ENCODE measurements around the gene DIAPH3. TPM values are rescaled to one million over a fixed set of nuclear protein-coding genes. Genes with fewer than 3 reads are reported as not detected.

The DIAPH3 gene
- total and polyA plus RNA-seq, 4 donors, result 4.0 to 7.5 (median 5.6) TPM

DNA sequence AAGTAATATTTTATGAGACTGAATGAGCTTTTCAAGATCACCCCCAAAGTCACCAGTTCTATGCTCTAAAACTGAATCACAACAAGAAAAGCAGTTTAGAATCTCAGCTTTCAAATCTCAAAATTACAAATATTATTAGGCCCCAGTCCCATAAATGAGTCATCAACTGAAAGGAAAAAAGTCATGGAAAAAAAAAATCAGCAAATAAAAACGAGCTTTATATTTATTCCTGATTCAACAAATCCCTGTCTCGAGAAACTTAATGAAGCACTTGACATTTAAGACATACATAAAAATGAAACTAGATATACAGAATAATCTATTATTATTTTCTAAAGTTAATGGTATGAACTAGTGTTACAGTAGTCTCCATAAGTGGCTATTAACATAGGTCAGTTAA, 203.0 kb downstream of the DIAPH3 start:
- H3K27ac ChIP-seq (ENCODE audit: low read depth, low read length), result no peak overlapping the region
- no peak overlapping the region for H3K4me3 ChIP-seq (ENCODE audit: low read depth, low read length)
- DNase-seq (ENCODE audit: low read depth in 4 of 6, low spot score in 6 of 6), result no peak
- WGBS (ENCODE audit: insufficient coverage), result no CpG with 5 or more reads among the region's 2 CpGs
- no peaks in the 10 kb centered on the region for H3K4me1 ChIP-seq (ENCODE audit: control insufficient read depth, insufficient read depth, low read length)
- H3K9me3 ChIP-seq (ENCODE audit: control insufficient read depth, insufficient read depth, low read length), result no peaks in the 10 kb centered on the region
- H3K27me3 ChIP-seq (ENCODE audit: control insufficient read depth, insufficient read depth, low read length), result no peaks in the 10 kb centered on the region
- H3K36me3 ChIP-seq (ENCODE audit: control insufficient read depth, insufficient read depth, low read length), result no peaks in the 10 kb centered on the region

DNA sequence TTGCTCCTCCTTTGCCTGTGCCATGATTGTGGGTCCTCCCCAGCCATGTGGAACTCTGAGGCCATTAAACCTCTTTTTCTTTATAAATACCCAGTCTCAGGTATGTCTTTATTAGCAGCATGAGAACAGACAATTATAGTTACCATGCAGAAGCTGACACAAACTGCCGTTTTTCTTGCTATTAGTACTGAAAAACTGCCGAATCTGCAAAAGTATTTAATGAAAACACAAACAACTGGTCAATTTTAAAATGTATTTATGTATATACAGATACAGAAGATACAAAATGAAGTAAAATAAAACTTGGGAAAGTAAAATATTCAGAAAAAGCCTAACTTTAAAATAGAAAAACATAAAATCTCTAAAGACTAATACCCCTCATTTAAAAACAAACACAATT, 206.3 kb downstream of the DIAPH3 start:
- Histone ChIP-seq H3K27me3 (ENCODE audit: control insufficient read depth, insufficient read depth, low read length) (no peaks in the 10 kb centered on the region), H3K9me3 (ENCODE audit: control insufficient read depth, insufficient read depth, low read length) (no peaks in the 10 kb centered on the region), H3K36me3 (ENCODE audit: control insufficient read depth, insufficient read depth, low read length) (no peaks in the 10 kb centered on the region), H3K4me1 (ENCODE audit: control insufficient read depth, insufficient read depth, low read length) (no peaks in the 10 kb centered on the region), H3K27ac (ENCODE audit: low read depth, low read length) (no peak overlapping the region), H3K4me3 (ENCODE audit: low read depth, low read length) (no peak overlapping the region)
- whole genome bisulfite sequencing (ENCODE audit: insufficient coverage), result no CpG with 5 or more reads among the region's 2 CpGs
- no peak for DNase-seq (ENCODE audit: low read depth in 4 of 6, low spot score in 6 of 6)

DNA sequence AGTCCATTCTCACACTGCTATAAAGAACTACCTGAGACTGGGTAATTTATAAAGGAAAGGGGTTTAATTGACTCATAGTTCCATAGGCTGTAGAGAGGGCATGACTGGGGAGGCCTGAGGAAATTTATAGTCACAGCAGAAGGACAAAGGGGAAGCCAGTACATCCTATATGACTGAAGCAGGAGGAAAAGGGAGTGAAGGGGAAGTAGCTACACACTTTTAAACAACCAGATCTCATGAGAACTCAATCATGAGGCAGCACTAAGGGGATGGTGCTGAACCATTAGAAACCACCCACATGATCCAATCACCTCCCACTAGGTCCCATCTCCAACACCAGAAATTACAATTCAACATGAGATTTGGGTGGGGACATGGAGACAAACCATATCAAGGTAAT, 209.1 kb downstream of the DIAPH3 start:
- H3K9me3 ChIP-seq (ENCODE audit: control insufficient read depth, insufficient read depth, low read length), result no peaks in the 10 kb centered on the region
- no peaks in the 10 kb centered on the region for H3K4me1 ChIP-seq (ENCODE audit: control insufficient read depth, insufficient read depth, low read length)
- no peak overlapping the region for H3K27ac ChIP-seq (ENCODE audit: low read depth, low read length)
- no peaks in the 10 kb centered on the region for H3K36me3 ChIP-seq (ENCODE audit: control insufficient read depth, insufficient read depth, low read length)
- H3K27me3 ChIP-seq (ENCODE audit: control insufficient read depth, insufficient read depth, low read length), result no peaks in the 10 kb centered on the region
- no peak for DNase-seq (ENCODE audit: low read depth in 4 of 6, low spot score in 6 of 6)
- no peak overlapping the region for H3K4me3 ChIP-seq (ENCODE audit: low read depth, low read length)

DNA sequence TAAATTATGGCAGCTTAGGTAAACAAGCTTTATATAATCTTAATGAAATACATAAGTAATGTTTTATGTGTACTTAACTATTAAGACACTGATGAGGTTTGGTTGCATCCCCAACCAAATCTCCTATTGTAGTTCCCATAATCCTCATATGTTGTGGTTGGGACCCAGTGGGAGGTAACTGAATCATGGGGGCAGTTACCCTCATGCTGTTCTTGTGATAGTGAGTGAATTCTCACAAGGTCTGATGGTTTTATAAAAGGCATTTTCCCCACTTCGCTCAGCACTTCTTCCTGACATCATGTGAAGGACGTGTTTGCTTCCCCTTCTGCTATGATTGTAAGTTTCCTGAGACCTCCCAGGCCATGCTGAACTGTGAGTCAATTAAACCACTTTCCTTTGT, 212.7 kb downstream of the DIAPH3 start:
- Histone ChIP-seq H3K4me3 (ENCODE audit: low read depth, low read length) (no peak overlapping the region), H3K36me3 (ENCODE audit: control insufficient read depth, insufficient read depth, low read length) (no peaks in the 10 kb centered on the region), H3K27ac (ENCODE audit: low read depth, low read length) (no peak overlapping the region), H3K27me3 (ENCODE audit: control insufficient read depth, insufficient read depth, low read length) (no peaks in the 10 kb centered on the region), H3K9me3 (ENCODE audit: control insufficient read depth, insufficient read depth, low read length) (no peaks in the 10 kb centered on the region), H3K4me1 (ENCODE audit: control insufficient read depth, insufficient read depth, low read length) (no peaks in the 10 kb centered on the region)
- WGBS (ENCODE audit: insufficient coverage), result no CpG with 5 or more reads among the region's 2 CpGs
- DNase-seq (ENCODE audit: low read depth in 4 of 6, low spot score in 6 of 6), result no peak

DNA sequence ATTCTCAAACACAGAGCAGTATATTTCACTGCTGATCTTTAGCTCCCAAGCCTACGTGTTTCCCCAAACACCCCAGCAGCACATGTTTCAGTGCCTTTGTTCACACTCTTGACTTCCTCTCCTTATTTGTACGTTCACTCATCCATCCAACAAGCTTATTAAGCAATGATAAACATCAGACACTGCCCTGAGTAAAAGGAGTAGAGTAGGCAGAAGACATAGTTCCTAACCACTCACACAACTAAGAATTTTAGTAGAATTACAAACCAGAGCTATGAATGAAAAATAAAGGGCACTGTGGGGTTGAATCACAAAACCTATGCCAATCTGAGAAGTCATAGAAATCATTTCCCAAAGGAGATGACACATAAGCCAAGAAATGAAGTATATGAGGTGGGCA, 213.5 kb downstream of the DIAPH3 start:
- H3K27ac ChIP-seq (ENCODE audit: low read depth, low read length), result no peak overlapping the region
- H3K27me3 ChIP-seq (ENCODE audit: control insufficient read depth, insufficient read depth, low read length), result no peaks in the 10 kb centered on the region
- H3K4me1 ChIP-seq (ENCODE audit: control insufficient read depth, insufficient read depth, low read length), result no peaks in the 10 kb centered on the region
- no CpG with 5 or more reads among the region's 2 CpGs for WGBS (ENCODE audit: insufficient coverage)
- no peaks in the 10 kb centered on the region for H3K9me3 ChIP-seq (ENCODE audit: control insufficient read depth, insufficient read depth, low read length)
- H3K4me3 ChIP-seq (ENCODE audit: low read depth, low read length), result no peak overlapping the region
- no peaks in the 10 kb centered on the region for H3K36me3 ChIP-seq (ENCODE audit: control insufficient read depth, insufficient read depth, low read length)
- DNase-seq (ENCODE audit: low read depth in 4 of 6, low spot score in 6 of 6), result no peak

DNA sequence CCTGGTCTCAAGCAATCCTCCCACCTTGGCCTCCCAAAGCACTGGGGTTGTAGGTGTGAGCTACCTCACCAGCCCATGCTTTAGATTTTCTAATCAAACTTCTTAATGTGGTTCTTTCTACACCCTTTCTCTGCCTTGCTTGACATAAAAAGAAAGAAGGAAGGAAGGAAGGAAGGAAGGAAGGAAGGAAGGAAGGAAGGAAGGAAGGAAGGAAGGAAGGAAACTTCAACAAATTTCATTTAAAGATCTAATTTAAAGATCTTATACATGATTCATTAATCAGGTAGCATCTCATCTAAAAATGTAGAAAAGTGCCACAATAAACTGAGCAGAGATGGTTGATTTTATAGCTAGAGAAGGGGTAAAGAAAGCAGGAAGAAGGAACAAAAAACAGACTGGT, 215.0 kb downstream of the DIAPH3 start:
- no peaks in the 10 kb centered on the region for H3K9me3 ChIP-seq (ENCODE audit: control insufficient read depth, insufficient read depth, low read length)
- no peak overlapping the region for H3K27ac ChIP-seq (ENCODE audit: low read depth, low read length)
- no peak for DNase-seq (ENCODE audit: low read depth in 4 of 6, low spot score in 6 of 6)
- no peaks in the 10 kb centered on the region for H3K4me1 ChIP-seq (ENCODE audit: control insufficient read depth, insufficient read depth, low read length)
- H3K27me3 ChIP-seq (ENCODE audit: control insufficient read depth, insufficient read depth, low read length), result no peaks in the 10 kb centered on the region
- H3K4me3 ChIP-seq (ENCODE audit: low read depth, low read length), result no peak overlapping the region
- no peaks in the 10 kb centered on the region for H3K36me3 ChIP-seq (ENCODE audit: control insufficient read depth, insufficient read depth, low read length)

DNA sequence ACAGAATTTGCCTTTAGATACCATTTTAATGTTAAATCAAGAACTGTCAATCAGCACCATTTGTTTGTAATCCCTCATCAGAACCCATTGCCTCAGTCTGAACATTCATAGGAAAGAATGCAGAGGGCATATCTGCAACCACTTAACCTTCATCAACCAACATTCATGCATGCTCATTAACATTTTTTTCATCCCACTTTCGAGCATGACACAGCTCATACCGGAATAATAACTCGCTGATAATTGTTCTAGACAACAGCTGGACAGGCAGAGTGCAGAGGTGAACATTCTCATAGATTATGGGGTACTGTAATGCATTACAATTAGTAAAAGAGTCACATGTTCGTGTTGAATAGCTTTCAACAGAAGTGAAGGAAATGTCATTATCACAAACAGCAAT, 216.8 kb downstream of the DIAPH3 start:
- H3K27ac ChIP-seq (ENCODE audit: low read depth, low read length), result no peak overlapping the region
- no peaks in the 10 kb centered on the region for H3K9me3 ChIP-seq (ENCODE audit: control insufficient read depth, insufficient read depth, low read length)
- 60% methylated on average over 1 of the region's 4 CpGs for WGBS (ENCODE audit: insufficient coverage)
- H3K36me3 ChIP-seq (ENCODE audit: control insufficient read depth, insufficient read depth, low read length), result no peaks in the 10 kb centered on the region
- H3K27me3 ChIP-seq (ENCODE audit: control insufficient read depth, insufficient read depth, low read length), result no peaks in the 10 kb centered on the region
- no peak overlapping the region for H3K4me3 ChIP-seq (ENCODE audit: low read depth, low read length)
- DNase-seq (ENCODE audit: low read depth in 4 of 6, low spot score in 6 of 6), result peak in 2 of 6 donors; percentile 6 to 13
- no peaks in the 10 kb centered on the region for H3K4me1 ChIP-seq (ENCODE audit: control insufficient read depth, insufficient read depth, low read length)

DNA sequence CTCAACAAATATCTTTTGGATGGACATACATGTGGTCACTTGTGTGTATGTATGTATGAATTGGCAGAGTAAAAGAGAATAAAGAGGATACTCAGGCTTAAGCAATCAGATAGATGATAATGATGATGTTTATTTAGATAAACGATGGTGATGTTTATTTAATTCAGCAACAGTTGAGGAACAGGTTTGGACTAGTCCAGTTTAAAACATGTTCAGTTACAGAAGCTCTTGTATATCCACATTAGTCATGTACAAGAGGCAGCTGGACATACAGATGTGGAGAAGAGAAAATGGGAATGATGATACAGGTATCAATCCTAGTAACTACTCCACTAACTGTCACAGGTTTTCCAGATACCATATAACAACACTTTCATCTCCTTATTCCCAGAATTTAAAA, 232.1 kb downstream of the DIAPH3 start:
- H3K4me3 ChIP-seq (ENCODE audit: low read depth, low read length), result no peak overlapping the region
- no peaks in the 10 kb centered on the region for H3K4me1 ChIP-seq (ENCODE audit: control insufficient read depth, insufficient read depth, low read length)
- no peak overlapping the region for H3K27ac ChIP-seq (ENCODE audit: low read depth, low read length)
- H3K9me3 ChIP-seq (ENCODE audit: control insufficient read depth, insufficient read depth, low read length), result peaks cover 2% of the 10 kb centered on the region
- no peaks in the 10 kb centered on the region for H3K36me3 ChIP-seq (ENCODE audit: control insufficient read depth, insufficient read depth, low read length)
- WGBS (ENCODE audit: insufficient coverage), result no CpG with 5 or more reads among the region's 1 CpG
- no peaks in the 10 kb centered on the region for H3K27me3 ChIP-seq (ENCODE audit: control insufficient read depth, insufficient read depth, low read length)
- no peak for DNase-seq (ENCODE audit: low read depth in 4 of 6, low spot score in 6 of 6)

DNA sequence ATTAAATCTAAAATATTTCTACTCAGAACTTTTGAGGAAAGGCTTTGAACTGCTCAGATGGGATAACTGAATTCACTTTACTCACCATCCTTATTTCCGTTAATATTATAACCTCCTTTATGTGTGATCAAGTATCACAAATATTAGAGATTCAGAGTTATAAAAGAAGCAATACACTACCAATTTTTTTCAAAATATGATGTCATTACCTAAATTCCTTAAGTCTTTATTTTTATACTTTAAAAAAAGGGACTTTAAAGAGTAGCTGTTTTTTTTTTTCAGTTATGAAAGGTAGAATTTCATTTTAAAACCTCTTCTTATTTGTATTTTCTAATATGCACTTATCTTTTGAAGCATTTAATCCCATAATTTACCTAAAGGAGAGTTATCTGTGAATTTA, 239.5 kb downstream of the DIAPH3 start:
- DNase-seq (ENCODE audit: low read depth in 4 of 6, low spot score in 6 of 6), result no peak
- no peak overlapping the region for H3K27ac ChIP-seq (ENCODE audit: low read depth, low read length)
- WGBS (ENCODE audit: insufficient coverage), result no CpG with 5 or more reads among the region's 1 CpG
- no peaks in the 10 kb centered on the region for H3K4me1 ChIP-seq (ENCODE audit: control insufficient read depth, insufficient read depth, low read length)
- H3K4me3 ChIP-seq (ENCODE audit: low read depth, low read length), result no peak overlapping the region
- H3K36me3 ChIP-seq (ENCODE audit: control insufficient read depth, insufficient read depth, low read length), result no peaks in the 10 kb centered on the region
- H3K9me3 ChIP-seq (ENCODE audit: control insufficient read depth, insufficient read depth, low read length), result peaks cover 2% of the 10 kb centered on the region
- H3K27me3 ChIP-seq (ENCODE audit: control insufficient read depth, insufficient read depth, low read length), result no peaks in the 10 kb centered on the region

DNA sequence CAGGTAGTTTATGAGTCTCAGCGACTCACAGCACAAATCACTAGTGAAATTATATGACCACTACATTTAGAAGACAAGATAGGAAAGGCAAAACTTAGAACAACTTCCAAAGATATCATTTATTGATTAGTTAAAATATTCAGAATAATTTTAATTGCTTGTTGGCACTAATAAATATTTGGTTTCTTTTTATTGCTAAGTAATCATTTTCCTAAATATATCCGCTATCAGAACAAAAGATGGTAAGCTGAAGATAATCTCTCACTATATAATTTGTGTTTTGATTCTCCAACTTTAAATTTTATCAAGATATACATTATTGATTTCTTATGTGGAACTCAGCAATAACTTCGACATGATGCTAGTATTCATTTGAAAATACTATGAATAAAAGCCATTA, 248.5 kb downstream of the DIAPH3 start:
- H3K27ac ChIP-seq (ENCODE audit: low read depth, low read length), result no peak overlapping the region
- H3K4me3 ChIP-seq (ENCODE audit: low read depth, low read length), result no peak overlapping the region
- H3K9me3 ChIP-seq (ENCODE audit: control insufficient read depth, insufficient read depth, low read length), result no peaks in the 10 kb centered on the region
- WGBS (ENCODE audit: insufficient coverage), result no CpG with 5 or more reads among the region's 3 CpGs
- no peaks in the 10 kb centered on the region for H3K27me3 ChIP-seq (ENCODE audit: control insufficient read depth, insufficient read depth, low read length)
- no peaks in the 10 kb centered on the region for H3K36me3 ChIP-seq (ENCODE audit: control insufficient read depth, insufficient read depth, low read length)
- no peaks in the 10 kb centered on the region for H3K4me1 ChIP-seq (ENCODE audit: control insufficient read depth, insufficient read depth, low read length)
- no peak for DNase-seq (ENCODE audit: low read depth in 4 of 6, low spot score in 6 of 6)

DNA sequence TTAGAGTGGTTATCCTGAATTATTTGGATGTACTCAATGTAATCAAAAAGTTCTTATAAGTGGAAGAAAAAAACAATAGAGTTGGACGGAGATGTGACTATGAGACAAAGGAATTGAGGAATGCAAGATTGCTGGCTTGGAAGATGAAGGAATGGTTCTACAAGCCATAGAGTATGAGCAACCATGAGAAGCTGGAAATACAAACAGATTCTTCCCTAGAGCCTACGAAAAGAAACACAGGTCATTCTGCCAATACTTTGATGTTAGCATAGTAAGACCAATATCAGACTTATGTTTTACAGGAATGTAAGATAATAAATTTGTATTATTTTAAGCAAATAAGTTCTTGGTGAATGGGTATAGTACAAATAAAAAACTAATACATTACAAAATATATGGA, 249.2 kb downstream of the DIAPH3 start:
- Histone ChIP-seq H3K4me1 (ENCODE audit: control insufficient read depth, insufficient read depth, low read length) (no peaks in the 10 kb centered on the region), H3K4me3 (ENCODE audit: low read depth, low read length) (no peak overlapping the region), H3K36me3 (ENCODE audit: control insufficient read depth, insufficient read depth, low read length) (no peaks in the 10 kb centered on the region), H3K27ac (ENCODE audit: low read depth, low read length) (no peak overlapping the region), H3K27me3 (ENCODE audit: control insufficient read depth, insufficient read depth, low read length) (no peaks in the 10 kb centered on the region), H3K9me3 (ENCODE audit: control insufficient read depth, insufficient read depth, low read length) (no peaks in the 10 kb centered on the region)
- no peak for DNase-seq (ENCODE audit: low read depth in 4 of 6, low spot score in 6 of 6)
- WGBS (ENCODE audit: insufficient coverage), result 100% methylated on average over 1 of the region's 2 CpGs
